HCT116 (cell line): ENCODE results near the gene MORN4.

Experiments
- CEBPB ChIP-seq: IDR thresholded peaks from 2 replicates; pipeline ENCODE4 v1.6.1; 2012; ENCODE audit warnings: low read depth
- CTCF ChIP-seq, 3 experiments: fragments of 200-600 bp in 1 of 3; sonication (generic) in 1 of 3; IDR thresholded peaks in 2 of 3; conservative IDR thresholded peaks in 1 of 3; 2 replicates each; pipeline ENCODE4 v1.5.1; 2012 to 2017; ENCODE audit warnings: low read depth in 2 of 3, low read length in 2 of 3, antibody characterized with exemption in 1 of 3, borderline replicate concordance in 1 of 3, control low read depth in 1 of 3, mild to moderate bottlenecking in 1 of 3, mixed read lengths in 1 of 3, mixed run types in 1 of 3, moderate library complexity in 1 of 3; ENCODE audit not compliant: insufficient read depth in 1 of 3
- EZH2 ChIP-seq: fragments of 200-600 bp; sonication (generic); IDR thresholded peaks from 2 replicates; pipeline ENCODE4 v1.6.1; 2017; ENCODE audit warnings: antibody characterized with exemption, mixed run types
- REST ChIP-seq: IDR thresholded peaks from 2 replicates; pipeline ENCODE4 v1.6.1; 2012; ENCODE audit warnings: low read depth
- ZFX ChIP-seq: fragments of 450-650 bp; IDR thresholded peaks from 2 replicates; pipeline ENCODE4 v1.6.1; 2017

- no peak for TF ChIP-seq CTCF (IDR thresholded peaks at IDR 0.05 in 2 of 3, conservative IDR thresholded peaks at IDR 0.05 in 1 of 3; ENCODE audit: borderline replicate concordance in 1 of 3, insufficient read depth in 1 of 3, low read depth in 2 of 3, low read length in 2 of 3)
- TF ChIP-seq ZFX: no peak
- TF ChIP-seq EZH2: no peak
- no peak for TF ChIP-seq REST
- TF ChIP-seq CEBPB: no peak
Measured at GRCh38 chr10:97618285-97618684, 15.0 kb downstream of the MORN4 start.
